Loucy (cell line): ENCODE measurements around the gene F5.

Experiments used
- H2AFZ ChIP-seq: fragments of 200-600 bp; sonication (generic); 2 replicates; pipeline ENCODE4 v1.6.0; 2016; ENCODE audit warnings: antibody characterized with exemption, mild to moderate bottlenecking, low read length, moderate library complexity
- H3F3A ChIP-seq: fragments of 200-600 bp; 2 replicates; pipeline ENCODE4 v1.6.0; 2016; ENCODE audit warnings: antibody characterized with exemption, low read depth, mild to moderate bottlenecking
- H3K27me3 ChIP-seq: fragments of 200-600 bp; sonication (generic); 2 replicates; pipeline ENCODE4 v1.6.1; 2014; ENCODE audit warnings: low read length, mild to moderate bottlenecking; ENCODE audit not compliant: insufficient read depth, poor library complexity, severe bottlenecking
- H3K36me3 ChIP-seq: fragments of 200-600 bp; sonication (generic); 2 replicates; pipeline ENCODE4 v1.6.1; 2016; ENCODE audit warnings: low read length; ENCODE audit not compliant: insufficient read depth
- H3K4me1 ChIP-seq: fragments of 200-600 bp; sonication (generic); 2 replicates; pipeline ENCODE4 v1.5.1; 2014; ENCODE audit warnings: low read length, mild to moderate bottlenecking; ENCODE audit not compliant: insufficient read depth, poor library complexity, severe bottlenecking
- H3K4me2 ChIP-seq: fragments of 200-600 bp; sonication (generic); 2 replicates; pipeline ENCODE4 v1.6.0; 2014; ENCODE audit warnings: antibody characterized with exemption, low read length, low read depth, mild to moderate bottlenecking; ENCODE audit not compliant: poor library complexity, severe bottlenecking
- H3K4me3 ChIP-seq: fragments of 200-600 bp; sonication (generic); 2 replicates; pipeline ENCODE4 v1.5.1; 2014; ENCODE audit warnings: low read length, mild to moderate bottlenecking, mixed read lengths; ENCODE audit not compliant: poor library complexity, severe bottlenecking
- H3K79me2 ChIP-seq: fragments of 200-600 bp; sonication (generic); 2 replicates; pipeline ENCODE4 v1.6.1; 2014; ENCODE audit warnings: low read length; ENCODE audit not compliant: insufficient read depth
- H3K9ac ChIP-seq: fragments of 200-600 bp; sonication (generic); 2 replicates; pipeline ENCODE4 v1.6.0; 2014; ENCODE audit warnings: mild to moderate bottlenecking, low read depth, low read length, moderate library complexity; ENCODE audit not compliant: poor library complexity, severe bottlenecking
- H3K9me2 ChIP-seq: fragments of 200-600 bp; sonication (generic); replicated peaks from 2 replicates; pipeline ENCODE4 v1.6.1; 2016; ENCODE audit warnings: low read depth, low read length, mixed read lengths
- H3K9me3 ChIP-seq: fragments of 200-600 bp; sonication (generic); 2 replicates; pipeline ENCODE4 v1.6.1; 2014; ENCODE audit warnings: mild to moderate bottlenecking, antibody characterized with exemption, low read length, low read depth; ENCODE audit not compliant: insufficient read depth
- H4K20me1 ChIP-seq: fragments of 200-600 bp; sonication (generic); 2 replicates; pipeline ENCODE4 v1.6.0; 2014; ENCODE audit warnings: antibody characterized with exemption, low read length, mild to moderate bottlenecking; ENCODE audit not compliant: insufficient read depth, poor library complexity, severe bottlenecking
- CTCF ChIP-seq: fragments of 200-600 bp; sonication (generic); conservative IDR thresholded peaks from 2 replicates; pipeline ENCODE4 v1.5.1; 2014; ENCODE audit warnings: mild to moderate bottlenecking, antibody characterized with exemption, low read length
- EZH2phosphoT487 ChIP-seq: fragments of 200-600 bp; IDR thresholded peaks from 2 replicates; pipeline ENCODE4 v1.6.1; 2018; ENCODE audit warnings: antibody characterized with exemption, mild to moderate bottlenecking, moderate library complexity, borderline replicate concordance

The F5 gene

GRCh38 chr1:169563650-169564049 lies 22.6 kb downstream of the F5 start:
- Histone ChIP-seq H3K4me1 (peaks cover 21% of the 10 kb centered on the region), H4K20me1 (no peaks in the 10 kb centered on the region), H3K9me3 (no peaks in the 10 kb centered on the region), H3K4me2 (no peak overlapping the region), H3K27me3 (no peaks in the 10 kb centered on the region), H3F3A (no peaks in the 10 kb centered on the region; the same call in 1 of the 2 replicates), H3K4me3 (no peak overlapping the region), H3K36me3 (no peaks in the 10 kb centered on the region), H3K9me2 (no peaks in the 10 kb centered on the region), H3K9ac (no peak overlapping the region), H2AFZ (no peak overlapping the region), H3K79me2 (no peaks in the 10 kb centered on the region)
- TF ChIP-seq EZH2phosphoT487: no peak
- TF ChIP-seq CTCF: no peak

- Histone ChIP-seq H3K36me3 (no peaks in the 10 kb centered on the region), H3K79me2 (no peaks in the 10 kb centered on the region), H3K4me3 (no peak overlapping the region), H3K27me3 (no peaks in the 10 kb centered on the region), H3F3A (no peaks in the 10 kb centered on the region; the same call in 1 of the 2 replicates), H2AFZ (no peak overlapping the region), H3K9me3 (no peaks in the 10 kb centered on the region), H3K9me2 (no peaks in the 10 kb centered on the region), H4K20me1 (no peaks in the 10 kb centered on the region), H3K4me2 (no peak overlapping the region), H3K4me1 (peaks cover 24% of the 10 kb centered on the region), H3K9ac (no peak overlapping the region)
- TF ChIP-seq EZH2phosphoT487: no peak
- TF ChIP-seq CTCF: no peak
These were observed 23.2 kb downstream of the F5 start for GRCh38 chr1:169563019-169563615.

GRCh38 chr1:169561692-169562091 lies 24.6 kb downstream of the F5 start:
- H3F3A ChIP-seq: no peaks in the 10 kb centered on the region; the same call in 1 of the 2 replicates
- H3K79me2 ChIP-seq: no peaks in the 10 kb centered on the region
- no peaks in the 10 kb centered on the region for H3K9me3 ChIP-seq
- peaks cover 23% of the 10 kb centered on the region for H3K4me1 ChIP-seq
- H4K20me1 ChIP-seq: no peaks in the 10 kb centered on the region
- H2AFZ ChIP-seq: no peak overlapping the region
- H3K4me3 ChIP-seq: no peak overlapping the region
- H3K9me2 ChIP-seq: no peaks in the 10 kb centered on the region
- no peak overlapping the region for H3K4me2 ChIP-seq
- H3K9ac ChIP-seq: no peak overlapping the region
- TF ChIP-seq EZH2phosphoT487 (no peak), CTCF (no peak)
- H3K27me3 ChIP-seq: no peaks in the 10 kb centered on the region
- no peaks in the 10 kb centered on the region for H3K36me3 ChIP-seq
